ENCODE data around the gene ZNF660.
A peak's percentile ranks its signal among the peaks of the same experiment; 100 is the strongest.

Gene ZNF660

GRCh38 chr3:44642337-44642736 is 57.6 kb downstream of the ZNF660 start:
- DNase-seq, result no peak

- no peak for DNase-seq
Measured at GRCh38 chr3:44643024-44643423, 58.3 kb downstream of the ZNF660 start.

GRCh38 chr3:44647771-44648170 is 63.0 kb downstream of the ZNF660 start:
- DNase-seq, result no peak

- DNase-seq, result peak; percentile 79
Measured at GRCh38 chr3:44648564-44649229, 63.9 kb downstream of the ZNF660 start, which contains the start of gene ZNF35. Gene ZNF35, plus strand, starts transcription at chr3:44648732. Its CDS starts 2,336 bp downstream, at chr3:44651068.
